Activated naive CD8-positive, alpha-beta T cell treated with anti-CD3 and anti-CD28 coated beads for 36 hours (primary cell): Measurements from ENCODE around the gene CATSPER1. TPM values are rescaled to one million over a fixed set of nuclear protein-coding genes. Genes with fewer than 3 reads are reported as not detected.
"Not testable (repeated sequence)": the region's sequence is repeated elsewhere in the genome, so short reads cannot be mapped to it uniquely, and the experiment has no call there.

Source experiments
- DNase-seq: peaks from one replicate; pipeline ENCODE4 v3.0.0; 2021
- H3K27ac Mint-ChIP-seq: one replicate; pipeline ENCODE4 v1.8.0; 2022; ENCODE audit warnings: mild to moderate bottlenecking, moderate library complexity, mixed read lengths
- H3K27me3 Mint-ChIP-seq: one replicate; pipeline ENCODE4 v1.8.0; 2022; ENCODE audit warnings: mild to moderate bottlenecking, mixed read lengths
- H3K36me3 Mint-ChIP-seq: one replicate; pipeline ENCODE4 v1.8.0; 2021; ENCODE audit warnings: mild to moderate bottlenecking, mixed read lengths
- H3K4me1 Mint-ChIP-seq: one replicate; pipeline ENCODE4 v1.8.0; 2021; ENCODE audit warnings: mixed read lengths
- H3K4me3 Mint-ChIP-seq: one replicate; pipeline ENCODE4 v1.8.0; 2022; ENCODE audit warnings: mild to moderate bottlenecking, moderate library complexity, mixed read lengths
- H3K9me3 Mint-ChIP-seq: one replicate; pipeline ENCODE4 v1.8.0; 2022; ENCODE audit warnings: mixed read lengths
- total RNA-seq, 2 experiments: library from RNA; stranded (reverse); gene quantifications; one replicate each; pipeline ENCODE4 v1.2.3, GENCODE V29; 2021

The CATSPER1 gene
- total RNA-seq, 2 experiments from 2014 or later: not detected

- peaks cover 7% of the 10 kb centered on the region for H3K4me1 Mint-ChIP-seq
Measured at GRCh38 chr11:66015936-66016792, 10.1 kb downstream of the CATSPER1 start.

GRCh38 chr11:66015454-66015881 is 10.8 kb downstream of the CATSPER1 start:
- DNase-seq: no peak
- Mint-ChIP-seq H3K9me3 (no peaks in the 10 kb centered on the region), H3K4me1 (peaks cover 5% of the 10 kb centered on the region), H3K27ac (no peak overlapping the region), H3K27me3 (peaks cover 22% of the 10 kb centered on the region), H3K36me3 (no peaks in the 10 kb centered on the region), H3K4me3 (no peak overlapping the region)

More at GRCh38 chr11:66015936-66016792, 10.1 kb downstream of the CATSPER1 start:
- no peaks in the 10 kb centered on the region for H3K36me3 Mint-ChIP-seq
- no peak overlapping the region for H3K27ac Mint-ChIP-seq
- DNase-seq: no peak
- H3K27me3 Mint-ChIP-seq: peaks cover 22% of the 10 kb centered on the region
- H3K9me3 Mint-ChIP-seq: no peaks in the 10 kb centered on the region
- H3K4me3 Mint-ChIP-seq: no peak overlapping the region

GRCh38 chr11:66014804-66015453 is 11.3 kb downstream of the CATSPER1 start:
- Mint-ChIP-seq H3K36me3 (no peaks in the 10 kb centered on the region), H3K4me3 (no peak overlapping the region), H3K4me1 (peaks cover 5% of the 10 kb centered on the region), H3K27ac (no peak overlapping the region), H3K27me3 (peaks cover 22% of the 10 kb centered on the region), H3K9me3 (no peaks in the 10 kb centered on the region)
- DNase-seq: no peak

GRCh38 chr11:66013762-66014100 is 12.5 kb downstream of the CATSPER1 start:
- Mint-ChIP-seq H3K4me1 (peaks cover 5% of the 10 kb centered on the region), H3K36me3 (no peaks in the 10 kb centered on the region), H3K27me3 (peaks cover 22% of the 10 kb centered on the region), H3K4me3 (no peak overlapping the region), H3K27ac (no peak overlapping the region), H3K9me3 (no peaks in the 10 kb centered on the region)
- DNase-seq: no peak

- H3K4me1 Mint-ChIP-seq: peaks cover 5% of the 10 kb centered on the region
- H3K9me3 Mint-ChIP-seq: no peaks in the 10 kb centered on the region
- H3K27ac Mint-ChIP-seq: no peak overlapping the region
- no peaks in the 10 kb centered on the region for H3K36me3 Mint-ChIP-seq
- H3K4me3 Mint-ChIP-seq: no peak overlapping the region
- DNase-seq: no peak
- H3K27me3 Mint-ChIP-seq: peaks cover 22% of the 10 kb centered on the region
Measured at GRCh38 chr11:66012946-66013761, 13.1 kb downstream of the CATSPER1 start.

- Mint-ChIP-seq H3K27me3 (peaks cover 22% of the 10 kb centered on the region), H3K4me3 (no peak overlapping the region), H3K27ac (no peak overlapping the region), H3K36me3 (no peaks in the 10 kb centered on the region), H3K4me1 (peaks cover 4% of the 10 kb centered on the region), H3K9me3 (no peaks in the 10 kb centered on the region)
- DNase-seq: no peak
Measured at GRCh38 chr11:66012371-66012945, 13.8 kb downstream of the CATSPER1 start.

GRCh38 chr11:66011785-66012303 is 14.4 kb downstream of the CATSPER1 start, which contains the start of gene CST6:
Gene CST6, plus strand, starts transcription at chr11:66012008. Its CDS starts 37 bp downstream, at chr11:66012045.
- Mint-ChIP-seq H3K4me3 (no peak within 1 kb of the TSS), H3K27ac (no peak within 1 kb of the TSS), H3K27me3 (peaks cover 22% of the 10 kb centered on the region), H3K4me1 (no peaks in the 10 kb centered on the region), H3K36me3 (no peaks in the 10 kb centered on the region), H3K9me3 (no peaks in the 10 kb centered on the region)
- DNase-seq: peak; percentile 17

GRCh38 chr11:66011239-66011784 is 15.0 kb downstream of the CATSPER1 start:
- Mint-ChIP-seq H3K9me3 (no peaks in the 10 kb centered on the region), H3K36me3 (no peaks in the 10 kb centered on the region), H3K27ac (no peak overlapping the region), H3K4me1 (no peaks in the 10 kb centered on the region), H3K4me3 (no peak overlapping the region), H3K27me3 (peaks cover 22% of the 10 kb centered on the region)
- no peak for DNase-seq

GRCh38 chr11:66010036-66010435 is 16.2 kb downstream of the CATSPER1 start:
- not testable (repeated sequence) for H3K4me3 Mint-ChIP-seq, H3K9me3 Mint-ChIP-seq, H3K36me3 Mint-ChIP-seq, H3K27ac Mint-ChIP-seq, DNase-seq, H3K4me1 Mint-ChIP-seq
- H3K27me3 Mint-ChIP-seq: peaks cover 22% of the 10 kb centered on the region

GRCh38 chr11:66008468-66009101 is 17.7 kb downstream of the CATSPER1 start:
- H3K36me3 Mint-ChIP-seq: peaks cover 14% of the 10 kb centered on the region
- no peak for DNase-seq
- no peak overlapping the region for H3K4me3 Mint-ChIP-seq
- no peaks in the 10 kb centered on the region for H3K9me3 Mint-ChIP-seq
- peaks cover 9% of the 10 kb centered on the region for H3K4me1 Mint-ChIP-seq
- H3K27ac Mint-ChIP-seq: no peak overlapping the region
- peaks cover 15% of the 10 kb centered on the region for H3K27me3 Mint-ChIP-seq

- H3K4me3 Mint-ChIP-seq: no peak overlapping the region
- H3K36me3 Mint-ChIP-seq: peaks cover 19% of the 10 kb centered on the region
- no peak for DNase-seq
- H3K27me3 Mint-ChIP-seq: peaks cover 10% of the 10 kb centered on the region
- H3K27ac Mint-ChIP-seq: no peak overlapping the region
- peaks cover 14% of the 10 kb centered on the region for H3K4me1 Mint-ChIP-seq
- no peaks in the 10 kb centered on the region for H3K9me3 Mint-ChIP-seq
Measured at GRCh38 chr11:66008095-66008467, 18.2 kb downstream of the CATSPER1 start.

GRCh38 chr11:66007201-66007634 is 19.1 kb downstream of the CATSPER1 start:
- Mint-ChIP-seq H3K27me3 (peaks cover 3% of the 10 kb centered on the region), H3K4me3 (no peak overlapping the region), H3K9me3 (no peaks in the 10 kb centered on the region), H3K36me3 (peaks cover 25% of the 10 kb centered on the region), H3K27ac (no peak overlapping the region), H3K4me1 (peaks cover 17% of the 10 kb centered on the region)
- no peak for DNase-seq

- peaks cover 28% of the 10 kb centered on the region for H3K36me3 Mint-ChIP-seq
- peaks cover 17% of the 10 kb centered on the region for H3K4me1 Mint-ChIP-seq
- DNase-seq: no peak
- H3K4me3 Mint-ChIP-seq: no peak overlapping the region
- H3K27me3 Mint-ChIP-seq: no peaks in the 10 kb centered on the region
- H3K9me3 Mint-ChIP-seq: no peaks in the 10 kb centered on the region
- H3K27ac Mint-ChIP-seq: no peak overlapping the region
Measured at GRCh38 chr11:66006891-66007176, 19.4 kb downstream of the CATSPER1 start.
